ENCODE results near the gene KTN1.

The KTN1 gene

GRCh38 chr14:55718551-55718950 is 138.5 kb downstream of the KTN1 start:
- DNase-seq = no peak

DNA sequence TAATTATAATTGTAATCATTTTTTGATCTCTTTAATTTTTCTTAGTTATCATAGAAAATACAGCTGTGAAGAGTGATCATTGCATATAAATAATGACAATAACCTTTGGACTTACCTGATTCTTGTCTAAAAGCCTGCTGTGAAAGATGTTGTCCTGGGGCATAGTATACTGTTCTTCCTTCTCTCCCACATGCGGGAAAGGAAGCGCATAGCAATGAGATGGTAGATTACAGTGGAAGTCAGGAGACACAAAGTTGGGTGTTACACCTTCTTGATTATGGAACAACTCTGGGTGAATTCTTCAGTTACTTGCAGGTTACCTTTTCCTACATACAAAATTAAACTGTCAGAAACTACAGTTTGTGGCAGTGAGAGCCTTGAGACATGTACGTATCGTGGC is 140.8 kb downstream of the KTN1 start:
- no peak for DNase-seq

DNA sequence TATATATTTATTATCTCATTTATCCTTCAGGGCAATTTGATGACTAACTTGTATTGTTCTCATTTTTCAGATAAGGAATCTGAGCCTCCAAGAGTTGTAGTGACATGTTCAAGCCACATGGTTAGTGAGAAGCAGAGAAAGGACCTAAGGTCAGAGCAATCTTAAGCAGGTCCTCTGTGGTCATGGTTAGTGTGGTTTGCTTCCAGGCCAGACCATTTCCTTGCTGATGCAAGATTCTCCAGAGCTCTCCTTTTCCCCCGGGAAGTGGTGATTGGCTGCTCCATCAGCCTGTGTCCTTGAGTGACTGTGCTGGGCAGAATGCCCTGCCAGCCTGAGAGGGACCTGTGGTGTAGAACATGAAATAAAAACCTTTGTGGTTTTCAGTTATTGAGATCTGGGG is 141.3 kb downstream of the KTN1 start:
- no peak for DNase-seq

DNA sequence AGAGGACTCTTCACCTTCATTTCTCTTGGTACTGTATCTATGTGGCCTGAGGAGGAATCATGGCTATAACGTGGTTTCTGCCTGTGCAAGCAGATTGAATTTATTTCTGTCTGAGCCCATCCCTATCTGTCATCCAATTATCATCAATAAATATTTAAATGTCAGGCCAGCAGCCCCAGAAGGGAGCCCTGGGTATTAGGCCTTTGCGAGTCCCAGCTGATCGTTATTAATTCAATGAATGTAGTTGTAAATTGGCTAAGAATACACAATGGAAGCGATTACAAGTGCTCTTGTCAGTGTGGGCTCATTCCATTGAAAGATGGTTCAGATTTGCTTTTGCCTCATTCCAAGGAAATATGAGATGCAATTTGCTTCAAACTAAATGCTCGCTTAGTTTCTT is 142.0 kb downstream of the KTN1 start:
- DNase-seq = no peak

- no peak for DNase-seq
Observed at GRCh38 chr14:55724736-55725135, 144.7 kb downstream of the KTN1 start.

GRCh38 chr14:55730592-55731310 is 150.7 kb downstream of the KTN1 start:
- DNase-seq = no peak

GRCh38 chr14:55731311-55731872 is 151.4 kb downstream of the KTN1 start:
- no peak for DNase-seq

DNA sequence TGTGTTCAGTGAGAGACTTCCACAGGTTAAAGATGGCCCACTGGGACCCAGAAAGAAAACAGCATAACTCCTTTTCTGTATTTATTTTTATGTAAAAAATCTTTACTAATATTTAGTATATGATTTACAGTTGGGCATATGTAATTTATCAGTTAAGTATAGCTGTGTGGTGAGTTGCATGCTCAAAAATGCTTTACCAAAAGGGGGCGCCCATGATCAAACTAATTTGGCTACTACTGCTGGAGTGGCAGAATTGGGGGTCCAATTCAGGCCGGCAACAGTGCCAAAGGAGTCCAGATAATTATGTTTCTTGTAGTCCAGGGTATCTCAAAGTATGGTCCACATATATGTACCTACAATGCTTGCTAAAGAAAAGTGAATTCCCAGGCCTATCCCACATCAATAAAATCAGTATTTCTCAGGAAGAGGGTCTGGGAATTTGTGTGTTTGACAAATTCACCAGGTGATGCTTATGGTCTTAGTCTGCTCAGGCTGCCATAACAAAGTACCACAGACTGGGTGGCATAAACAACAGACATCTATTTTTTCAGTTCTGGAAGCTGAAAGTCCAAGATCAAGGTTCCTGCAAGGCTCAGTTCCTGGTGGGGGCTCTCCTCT is 152.0 kb downstream of the KTN1 start:
- peak; percentile 73 for DNase-seq

DNA sequence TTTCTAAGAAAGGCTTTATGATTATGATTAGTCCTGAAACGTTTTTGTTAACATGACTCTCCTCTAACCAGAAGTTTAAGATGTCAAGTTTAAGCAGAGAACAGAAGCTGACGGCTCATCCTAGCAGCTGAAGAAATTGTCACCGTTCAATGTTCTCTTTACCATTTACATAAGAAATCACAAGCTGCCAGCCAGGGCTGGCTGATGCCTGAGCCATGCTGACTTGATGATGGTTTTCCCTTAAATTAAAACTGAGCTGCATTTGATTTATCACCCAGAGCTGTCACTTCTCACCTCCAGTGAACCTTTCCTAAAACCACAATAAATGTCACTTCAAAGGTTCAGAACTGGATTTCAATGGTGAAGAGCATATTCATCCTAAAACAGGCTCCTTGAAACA is 153.6 kb downstream of the KTN1 start:
- no peak for DNase-seq
